Caco-2 (cell line): Measurements from ENCODE around the gene C4orf36. TPM values are rescaled to one million over a fixed set of nuclear protein-coding genes. Genes with fewer than 3 reads are reported as not detected.

Experiments
- BruUV-seq: library from RNA; stranded (reverse); fragments of 400-500 nt; replicated peaks from 2 replicates; lab custom pipeline; 2021; lab: Mats Ljungman, UMichigan
- CTCF ChIA-PET: fragments of 300-600 bp; sonication (Branson Sonifier 250); formaldehyde crosslinking; loops from one replicate; lab custom pipeline; 2022; ENCODE audit warnings: antibody characterized with exemption; lab: Charles Lee
- POLR2A ChIA-PET: fragments of 300-600 bp; sonication (Branson Sonifier 250); formaldehyde crosslinking; loops from one replicate; lab custom pipeline; 2022; ENCODE audit warnings: antibody characterized with exemption; lab: Charles Lee
- DNase-seq, 2 experiments: peaks; one replicate each; pipeline versions ENCODE4 v3.0.0 to v3.0.0-alpha.2; 2020 to 2022
- H3K27me3 ChIP-seq: replicated peaks from 2 replicates; pipeline ENCODE4 v1.6.0; 2011; ENCODE audit warnings: low read length; ENCODE audit not compliant: control insufficient read depth, insufficient read depth
- H3K36me3 ChIP-seq: 2 replicates; pipeline ENCODE4 v1.5.1; 2011; ENCODE audit warnings: low read length; ENCODE audit not compliant: control insufficient read depth, insufficient read depth
- H3K4me1 ChIP-seq: fragments of 250-450 bp; sonication (Bioruptor Pico); 2 replicates; pipeline ENCODE4 v1.5.1; 2020; ENCODE audit warnings: mild to moderate bottlenecking
- H3K4me3 ChIP-seq: 2 replicates; pipeline ENCODE4 v1.5.1; 2011; ENCODE audit warnings: low read depth, mild to moderate bottlenecking, control low read depth, low read length
- H3K9me3 ChIP-seq: fragments of 250-450 bp; sonication (Bioruptor Pico); 2 replicates; pipeline ENCODE4 v1.5.1; 2020; ENCODE audit warnings: mild to moderate bottlenecking, moderate library complexity
- H3K27ac Mint-ChIP-seq: one replicate; pipeline ENCODE4 v1.8.0; 2022; ENCODE audit warnings: mixed read lengths; ENCODE audit not compliant: unreplicated experiment
- H3K27me3 Mint-ChIP-seq: one replicate; pipeline ENCODE4 v1.8.0; 2022; ENCODE audit warnings: mixed read lengths; ENCODE audit not compliant: insufficient read depth, unreplicated experiment
- H3K36me3 Mint-ChIP-seq: one replicate; pipeline ENCODE4 v1.8.0; 2022; ENCODE audit warnings: mild to moderate bottlenecking, mixed read lengths; ENCODE audit not compliant: insufficient read depth, unreplicated experiment
- H3K4me1 Mint-ChIP-seq: one replicate; pipeline ENCODE4 v1.8.0; 2022; ENCODE audit warnings: low read depth, mixed read lengths; ENCODE audit not compliant: unreplicated experiment
- H3K4me3 Mint-ChIP-seq: one replicate; pipeline ENCODE4 v1.8.0; 2022; ENCODE audit warnings: mild to moderate bottlenecking, moderate library complexity, mixed read lengths; ENCODE audit not compliant: unreplicated experiment
- H3K9me3 Mint-ChIP-seq: one replicate; pipeline ENCODE4 v1.8.0; 2022; ENCODE audit warnings: mixed read lengths; ENCODE audit not compliant: unreplicated experiment
- CTCF ChIP-seq, 2 experiments: fragments of 200-600 bp in 1 of 2; IDR thresholded peaks; 1 replicate in 1 of 2; 2 replicates in 1 of 2; pipeline versions ENCODE4 v1.5.1 to v1.8.0; 2011 to 2022; ENCODE audit warnings: antibody characterized with exemption in 1 of 2, control low read depth in 1 of 2, inconsistent platforms in 1 of 2, low read depth in 1 of 2, low read length in 1 of 2, mild to moderate bottlenecking in 1 of 2, moderate library complexity in 1 of 2; ENCODE audit not compliant: insufficient read depth in 1 of 2, severe bottlenecking in 1 of 2, unreplicated experiment in 1 of 2
- intact Hi-C: fragments of 100-400 bp; cut with micrococcal nuclease; formaldehyde crosslinking; loops from one replicate; pipeline ENCODE4 v1.10.0; 2022; ENCODE audit not compliant: unreplicated experiment
- total RNA-seq: library from RNA; stranded (reverse); gene quantifications from 2 replicates; pipeline ENCODE4 v1.2.3, GENCODE V29; 2022

Gene C4orf36
- total RNA-seq, 1 experiment from 2014 or later = 2.2 TPM

GRCh38 chr4:86939729-86940575, 47.7 kb upstream of the C4orf36 start:
- peaks cover 7% of the 10 kb centered on the region for H3K4me1 Mint-ChIP-seq
- POLR2A ChIA-PET = interaction anchor here (0.5 to 0.6 kb wide), 2 partner anchors 63 to 73 kb away, joined by 4 to 10 read pairs; no protein-coding TSS in a partner anchor
- no TSS peak for BruUV-seq
- Histone ChIP-seq H3K4me1 (peaks cover 32% of the 10 kb centered on the region), H3K27me3 (no peaks in the 10 kb centered on the region), H3K4me3 (no peak overlapping the region), H3K9me3 (no peaks in the 10 kb centered on the region), H3K36me3 (no peaks in the 10 kb centered on the region)
- DNase-seq = no peak
- TF ChIP-seq CTCF (IDR thresholded peaks at IDR 0.05; ENCODE audit: insufficient read depth in 1 of 2, low read depth in 1 of 2, low read length in 1 of 2, severe bottlenecking in 1 of 2, unreplicated experiment in 1 of 2) = no peak
- no peak overlapping the region for H3K4me3 Mint-ChIP-seq
- no peaks in the 10 kb centered on the region for H3K36me3 Mint-ChIP-seq
- no peak overlapping the region for H3K27ac Mint-ChIP-seq
- intact Hi-C loops = no loop called here
- H3K27me3 Mint-ChIP-seq = no peaks in the 10 kb centered on the region
- CTCF ChIA-PET = interaction anchor here (0.5 to 2.5 kb wide), 2 partner anchors 18 to 1481 kb away, joined by 4 to 8 read pairs; no protein-coding TSS in a partner anchor
- no peaks in the 10 kb centered on the region for H3K9me3 Mint-ChIP-seq

- no TSS peak for BruUV-seq
- CTCF ChIA-PET = no interaction called here
- H3K4me3 ChIP-seq = no peak overlapping the region
Measured at GRCh38 chr4:86938771-86939520, 46.7 kb upstream of the C4orf36 start.

More at GRCh38 chr4:86938771-86939520, 46.7 kb upstream of the C4orf36 start:
- TF ChIP-seq CTCF (IDR thresholded peaks at IDR 0.05; ENCODE audit: insufficient read depth in 1 of 2, low read depth in 1 of 2, low read length in 1 of 2, severe bottlenecking in 1 of 2, unreplicated experiment in 1 of 2) = no peak
- H3K27me3 ChIP-seq = no peaks in the 10 kb centered on the region
- Mint-ChIP-seq H3K27me3 (no peaks in the 10 kb centered on the region), H3K4me1 (peaks cover 8% of the 10 kb centered on the region), H3K27ac (no peak overlapping the region), H3K36me3 (peaks cover under 1% of the 10 kb centered on the region), H3K4me3 (no peak overlapping the region), H3K9me3 (no peaks in the 10 kb centered on the region)
- POLR2A ChIA-PET = no interaction called here
- H3K4me1 ChIP-seq = peaks cover 32% of the 10 kb centered on the region
- DNase-seq = no peak
- H3K36me3 ChIP-seq = no peaks in the 10 kb centered on the region
- intact Hi-C loops = no loop called here
- H3K9me3 ChIP-seq = no peaks in the 10 kb centered on the region
